Muscle layer of colon (tissue), 2 donors: ENCODE measurements around the gene VCP.
"Not testable (repeated sequence)": the region's sequence is repeated elsewhere in the genome, so short reads cannot be mapped to it uniquely, and the experiment has no call there.

Experiments
- H3K27ac ChIP-seq: one replicate; pipeline ENCODE4 v1.7.0; 2013; ENCODE audit warnings: low read depth, mild to moderate bottlenecking, low read length, moderate library complexity
- H3K27me3 ChIP-seq, 2 donors: one replicate each; pipeline ENCODE4 v1.7.0; 2013; ENCODE audit warnings: low read length in 2 of 2, mild to moderate bottlenecking in 2 of 2; ENCODE audit not compliant: insufficient read depth in 2 of 2, control insufficient read depth in 1 of 2
- H3K36me3 ChIP-seq: one replicate; pipeline ENCODE4 v1.7.0; 2013; ENCODE audit warnings: mild to moderate bottlenecking, low read length; ENCODE audit not compliant: insufficient read depth
- H3K4me1 ChIP-seq: one replicate; pipeline ENCODE4 v1.7.0; 2013; ENCODE audit warnings: mild to moderate bottlenecking, low read length; ENCODE audit not compliant: insufficient read depth
- H3K4me3 ChIP-seq, 2 donors: one replicate each; pipeline ENCODE4 v1.7.0; 2013; ENCODE audit warnings: low read length in 2 of 2, low read depth in 1 of 2, mild to moderate bottlenecking in 1 of 2, moderate library complexity in 1 of 2
- H3K9ac ChIP-seq: one replicate; pipeline ENCODE4 v1.7.0; 2013; ENCODE audit warnings: low read length
- H3K9me3 ChIP-seq: one replicate; pipeline ENCODE4 v1.7.0; 2013; ENCODE audit warnings: mild to moderate bottlenecking, low read length
- donor health status: abdominal sarcoma.
- donor health status: Adenocarcinoma of cecum.

The VCP gene

DNA sequence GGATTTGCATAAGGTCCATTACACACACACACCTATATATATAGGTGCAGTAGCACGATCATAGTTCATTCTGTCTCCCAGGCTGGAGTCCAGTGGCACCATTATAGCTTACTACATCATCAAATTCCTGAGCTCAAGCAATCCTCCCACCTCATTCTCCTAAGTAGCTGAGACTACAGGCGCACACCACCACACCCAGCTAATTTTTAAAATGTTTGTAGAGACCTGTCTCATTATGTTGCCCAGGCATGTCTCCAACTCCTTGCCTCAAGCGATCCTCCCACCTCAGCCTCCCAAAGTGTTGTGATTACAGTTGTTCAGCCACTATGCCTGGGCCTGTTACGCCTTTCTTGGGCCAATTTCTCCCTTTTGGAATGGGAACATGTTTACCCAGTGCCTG lies 43.2 kb downstream of the VCP start:
- H3K36me3 ChIP-seq = no peaks in the 10 kb centered on the region
- H3K9ac ChIP-seq = no peak overlapping the region
- no peak overlapping the region for H3K4me3 ChIP-seq
- no peaks in the 10 kb centered on the region for H3K27me3 ChIP-seq
- no peaks in the 10 kb centered on the region for H3K9me3 ChIP-seq
- no peaks in the 10 kb centered on the region for H3K4me1 ChIP-seq
- no peak overlapping the region for H3K27ac ChIP-seq

DNA sequence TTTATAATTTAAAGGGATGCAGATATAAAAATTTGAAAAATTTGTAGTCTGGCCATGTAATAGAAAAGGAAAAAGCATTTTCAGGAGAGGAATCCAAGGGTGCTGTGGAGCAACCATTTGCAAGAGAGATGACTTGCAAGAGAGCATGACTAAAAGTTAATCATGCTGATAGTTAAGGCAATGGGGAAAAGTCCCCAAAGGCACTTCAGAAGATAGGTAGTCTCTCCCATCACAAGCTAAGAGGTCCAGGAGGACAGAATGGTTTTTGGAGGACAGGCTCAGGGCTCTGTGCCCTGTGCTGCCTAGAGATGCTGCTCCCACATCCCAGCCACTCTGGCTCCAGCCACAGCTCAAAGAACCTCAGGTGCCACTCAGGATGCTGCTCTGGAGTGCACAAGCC lies 44.1 kb downstream of the VCP start:
- no peak overlapping the region for H3K9ac ChIP-seq
- no peaks in the 10 kb centered on the region for H3K36me3 ChIP-seq
- H3K27me3 ChIP-seq = no peaks in the 10 kb centered on the region
- H3K9me3 ChIP-seq = no peaks in the 10 kb centered on the region
- H3K4me3 ChIP-seq = no peak overlapping the region
- no peaks in the 10 kb centered on the region for H3K4me1 ChIP-seq
- no peak overlapping the region for H3K27ac ChIP-seq

DNA sequence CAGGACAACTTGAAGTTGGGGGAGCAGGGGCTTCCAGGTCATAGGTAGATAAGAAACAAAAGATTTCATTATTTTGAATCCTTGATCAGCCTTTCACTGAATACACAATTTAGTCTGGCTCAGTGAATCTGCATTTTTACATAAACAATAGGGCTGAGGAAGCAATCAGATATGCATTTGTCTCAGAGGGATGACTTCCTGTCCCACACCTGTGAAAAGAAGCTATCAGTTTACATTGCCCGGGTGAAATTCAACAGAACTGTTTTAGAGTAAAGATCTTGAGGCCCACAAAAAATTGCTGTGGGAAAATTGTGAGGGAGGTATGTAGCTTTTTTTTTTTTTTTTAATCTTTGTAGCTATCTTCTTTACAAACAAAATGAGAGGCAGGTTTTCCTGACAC lies 44.6 kb downstream of the VCP start:
- no peaks in the 10 kb centered on the region for H3K4me1 ChIP-seq
- no peaks in the 10 kb centered on the region for H3K36me3 ChIP-seq
- H3K27ac ChIP-seq = no peak overlapping the region
- no peak overlapping the region for H3K4me3 ChIP-seq
- no peaks in the 10 kb centered on the region for H3K27me3 ChIP-seq
- H3K9ac ChIP-seq = no peak overlapping the region
- no peaks in the 10 kb centered on the region for H3K9me3 ChIP-seq

DNA sequence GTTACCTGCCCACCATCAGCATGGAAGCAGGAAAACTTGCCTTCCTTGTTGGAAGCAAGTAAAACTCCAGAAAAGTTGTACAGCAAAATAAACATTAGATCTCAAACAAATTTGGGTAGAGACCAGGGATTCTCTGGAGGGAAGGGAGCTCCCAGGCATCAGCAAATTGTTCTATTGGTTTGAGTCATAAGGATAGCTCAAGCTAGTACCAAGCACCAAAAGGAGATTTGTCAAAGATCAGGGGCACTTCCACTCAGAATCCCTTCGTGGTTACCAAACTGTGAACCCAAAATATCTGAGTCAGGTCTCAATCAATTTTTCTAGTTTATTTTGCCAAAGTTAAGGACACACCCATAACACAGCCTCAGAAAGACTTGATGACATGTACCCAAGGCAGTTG lies 45.1 kb downstream of the VCP start:
- H3K4me1 ChIP-seq = no peaks in the 10 kb centered on the region
- no peaks in the 10 kb centered on the region for H3K9me3 ChIP-seq
- no peak overlapping the region for H3K4me3 ChIP-seq
- no peak overlapping the region for H3K9ac ChIP-seq
- H3K36me3 ChIP-seq = no peaks in the 10 kb centered on the region
- H3K27me3 ChIP-seq = no peaks in the 10 kb centered on the region
- no peak overlapping the region for H3K27ac ChIP-seq

DNA sequence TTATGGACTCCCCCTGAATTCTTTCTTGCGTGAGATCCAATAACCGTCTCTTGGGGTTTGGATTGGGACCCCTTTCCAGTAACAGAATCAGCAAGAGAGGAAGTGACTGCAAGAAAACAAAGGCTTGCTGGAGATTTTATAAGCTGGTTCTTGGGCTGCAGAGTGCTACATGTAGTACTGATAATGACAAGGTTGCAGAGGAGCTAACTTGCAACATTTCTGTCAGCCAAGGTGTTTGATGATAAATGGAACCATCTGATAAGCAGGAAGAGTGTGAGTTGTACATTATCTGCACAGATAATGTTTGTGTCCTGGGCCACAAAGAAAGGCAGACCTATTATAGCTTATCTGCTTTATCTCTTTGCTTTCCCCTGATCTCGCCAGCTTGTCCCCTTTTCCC lies 45.8 kb downstream of the VCP start:
- H3K9ac ChIP-seq = no peak overlapping the region
- H3K36me3 ChIP-seq = no peaks in the 10 kb centered on the region
- no peak overlapping the region for H3K27ac ChIP-seq
- no peak overlapping the region for H3K4me3 ChIP-seq
- no peaks in the 10 kb centered on the region for H3K4me1 ChIP-seq
- no peaks in the 10 kb centered on the region for H3K27me3 ChIP-seq
- H3K9me3 ChIP-seq = no peaks in the 10 kb centered on the region

DNA sequence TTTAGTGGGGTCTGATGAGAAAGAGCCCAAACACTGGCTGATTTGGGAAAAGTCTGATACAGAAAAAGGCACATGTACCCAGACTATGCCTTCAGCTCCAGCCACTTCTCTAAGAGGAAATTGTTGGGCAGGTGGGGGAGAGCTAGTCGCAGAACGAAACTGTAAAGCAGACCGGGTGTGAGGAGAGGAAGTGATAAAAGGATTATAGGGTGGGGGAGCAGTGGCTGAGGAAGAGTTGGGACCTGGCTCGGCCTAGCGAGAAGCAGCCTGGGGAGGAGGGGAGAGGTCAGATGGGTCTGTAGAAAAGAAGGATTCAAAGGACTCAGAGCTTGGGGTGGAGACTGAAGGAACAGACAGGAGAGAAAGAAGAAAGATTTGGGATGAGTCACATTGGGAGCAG lies 49.0 kb downstream of the VCP start:
- H3K36me3 ChIP-seq, H3K27ac ChIP-seq, H3K4me3 ChIP-seq, H3K9ac ChIP-seq, H3K27me3 ChIP-seq, H3K4me1 ChIP-seq, H3K9me3 ChIP-seq: not testable (repeated sequence)

DNA sequence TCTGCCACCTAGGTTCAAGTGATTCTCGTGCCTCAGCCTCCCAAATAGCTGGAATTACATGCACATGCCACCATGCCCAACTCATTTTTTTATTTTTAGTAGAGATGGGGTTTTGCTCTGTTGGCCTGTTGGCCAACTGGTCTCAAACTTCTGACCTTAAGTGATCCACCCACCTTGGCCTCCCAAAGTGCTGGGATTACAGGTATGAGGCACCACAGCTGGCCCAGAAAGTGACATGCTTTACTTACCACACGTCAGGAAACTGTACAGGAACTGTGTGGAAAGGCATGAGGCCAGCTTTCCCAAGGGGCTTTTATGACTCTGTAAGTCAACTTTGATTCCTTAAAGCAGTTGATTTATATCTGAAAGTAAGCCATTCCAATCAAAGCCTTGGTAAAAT lies 57.9 kb downstream of the VCP start:
- no peaks in the 10 kb centered on the region for H3K9me3 ChIP-seq
- no peaks in the 10 kb centered on the region for H3K27me3 ChIP-seq
- peaks cover 9% of the 10 kb centered on the region for H3K36me3 ChIP-seq
- H3K27ac ChIP-seq = no peak overlapping the region
- no peak overlapping the region for H3K4me3 ChIP-seq
- H3K4me1 ChIP-seq = no peaks in the 10 kb centered on the region
- no peak overlapping the region for H3K9ac ChIP-seq

DNA sequence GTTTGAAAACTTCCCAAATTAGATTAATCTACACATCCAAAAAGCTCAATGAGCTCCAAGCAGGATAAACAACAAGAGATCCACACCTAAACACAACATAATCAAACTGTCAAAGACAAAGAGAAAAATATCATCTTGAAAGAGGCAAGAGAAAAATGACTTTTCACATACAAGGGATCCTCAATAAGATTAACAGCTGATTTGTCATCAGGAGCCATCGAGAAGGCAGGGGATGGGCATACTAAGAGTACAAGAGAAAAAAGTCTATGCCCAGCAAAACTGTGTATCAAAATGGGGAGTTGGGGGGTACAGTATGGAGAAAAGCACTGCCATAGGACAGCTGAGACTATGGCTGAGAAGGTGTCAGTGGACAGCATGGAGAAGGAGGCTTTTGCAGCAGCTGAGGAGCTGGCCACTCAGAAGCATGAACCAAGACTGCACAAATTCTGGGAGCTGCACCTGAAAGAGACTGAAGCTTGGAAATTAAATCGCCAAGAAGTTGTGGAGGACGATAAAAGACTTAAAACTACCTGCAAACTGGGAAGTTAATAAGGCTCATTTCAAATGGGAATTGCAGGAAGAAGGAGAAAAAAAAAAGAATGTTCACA lies 62.0 kb downstream of the VCP start:
- no peak overlapping the region for H3K9ac ChIP-seq
- H3K4me1 ChIP-seq = no peaks in the 10 kb centered on the region
- H3K4me3 ChIP-seq = no peak overlapping the region
- H3K27ac ChIP-seq = no peak overlapping the region
- H3K27me3 ChIP-seq = no peaks in the 10 kb centered on the region
- H3K36me3 ChIP-seq = peaks cover 9% of the 10 kb centered on the region
- H3K9me3 ChIP-seq = no peaks in the 10 kb centered on the region
